Activated CD8-positive, alpha-beta memory T cell treated with anti-CD3 and anti-CD28 coated beads, Interleukin-2, amount 50 U/mL, for 1 hour (primary cell): ENCODE results near the gene YY1.
"Not testable (repeated sequence)": the region's sequence is repeated elsewhere in the genome, so short reads cannot be mapped to it uniquely, and the experiment has no call there.

Source experiments
- DNase-seq: peaks from one replicate; pipeline ENCODE4 v3.0.0-alpha.2; 2020; ENCODE audit errors: extremely low read depth

Gene YY1

GRCh38 chr14:100283984-100284881 lies 45.3 kb downstream of the YY1 start:
- no peak for DNase-seq

- DNase-seq, result no peak
Measured at GRCh38 chr14:100285021-100285912, 46.3 kb downstream of the YY1 start.

- no peak for DNase-seq
Measured at GRCh38 chr14:100285913-100286400, 47.0 kb downstream of the YY1 start.

- DNase-seq, result no peak
Measured at GRCh38 chr14:100286484-100287191, 47.7 kb downstream of the YY1 start.

- DNase-seq, result no peak
Measured at GRCh38 chr14:100287202-100287997, 48.5 kb downstream of the YY1 start.

GRCh38 chr14:100287998-100288295 lies 49.0 kb downstream of the YY1 start:
- not testable (repeated sequence) for DNase-seq

GRCh38 chr14:100288382-100289185 lies 49.6 kb downstream of the YY1 start:
- no peak for DNase-seq

- no peak for DNase-seq
Measured at GRCh38 chr14:100289916-100290606, 51.1 kb downstream of the YY1 start.

- no peak for DNase-seq
Measured at GRCh38 chr14:100290607-100291304, 51.8 kb downstream of the YY1 start.

- DNase-seq, result no peak
Measured at GRCh38 chr14:100291305-100292075, 52.5 kb downstream of the YY1 start.

GRCh38 chr14:100292301-100292775 lies 53.4 kb downstream of the YY1 start:
- no peak for DNase-seq

- no peak for DNase-seq
Measured at GRCh38 chr14:100292776-100293461, 54.0 kb downstream of the YY1 start.

GRCh38 chr14:100293497-100294212 lies 54.7 kb downstream of the YY1 start:
- DNase-seq, result no peak

- DNase-seq, result no peak
Measured at GRCh38 chr14:100294213-100294962, 55.4 kb downstream of the YY1 start.

- no peak for DNase-seq
Measured at GRCh38 chr14:100294963-100295330, 56.0 kb downstream of the YY1 start.
